Transverse colon (tissue), 4 donors: ENCODE measurements around the gene OBI1.

ENCODE experiments used
- POLR2AphosphoS5 ChIP-seq, 3 donors: sonication (generic); formaldehyde crosslinking; IDR thresholded peaks; one replicate each; pipeline ENCODE4 v1.6.1; 2016; ENCODE audit warnings: antibody characterized with exemption in 3 of 3
- TF ChIP-seq, protein P1 (sequence below), 5 experiments: fragments of 200-600 bp in 3 of 5; fragments of 450-650 bp in 2 of 5; sonication (generic) in 3 of 5; IDR thresholded peaks; 1 replicate in 2 of 5; 2 replicates in 3 of 5; pipeline ENCODE4 v1.5.1; 2016 to 2017; ENCODE audit warnings: antibody characterized with exemption in 5 of 5, inconsistent platforms in 3 of 5, mild to moderate bottlenecking in 2 of 5, moderate library complexity in 1 of 5

DNA sequence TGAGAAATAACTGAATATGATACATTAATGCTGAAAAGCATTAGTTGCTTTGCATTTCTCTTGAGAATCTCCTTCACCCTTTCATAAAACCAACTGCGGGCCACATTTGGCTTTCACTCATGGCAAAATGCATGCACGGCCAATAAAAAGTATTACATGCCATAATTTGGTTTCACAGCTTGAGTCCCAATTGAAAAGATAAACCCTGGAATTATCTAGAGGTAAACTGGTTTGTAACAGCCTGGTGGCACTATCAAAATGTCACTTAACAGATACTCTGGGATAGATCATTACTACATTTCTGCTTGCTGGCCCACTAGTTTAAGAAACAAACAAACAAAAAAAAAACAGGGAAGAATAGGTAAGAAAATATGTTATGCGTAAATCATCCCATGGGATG, 3.9 kb downstream of the OBI1 start:
- no peak for TF ChIP-seq POLR2AphosphoS5 (IDR thresholded peaks at IDR 0.05)
- TF ChIP-seq, protein P1, sequence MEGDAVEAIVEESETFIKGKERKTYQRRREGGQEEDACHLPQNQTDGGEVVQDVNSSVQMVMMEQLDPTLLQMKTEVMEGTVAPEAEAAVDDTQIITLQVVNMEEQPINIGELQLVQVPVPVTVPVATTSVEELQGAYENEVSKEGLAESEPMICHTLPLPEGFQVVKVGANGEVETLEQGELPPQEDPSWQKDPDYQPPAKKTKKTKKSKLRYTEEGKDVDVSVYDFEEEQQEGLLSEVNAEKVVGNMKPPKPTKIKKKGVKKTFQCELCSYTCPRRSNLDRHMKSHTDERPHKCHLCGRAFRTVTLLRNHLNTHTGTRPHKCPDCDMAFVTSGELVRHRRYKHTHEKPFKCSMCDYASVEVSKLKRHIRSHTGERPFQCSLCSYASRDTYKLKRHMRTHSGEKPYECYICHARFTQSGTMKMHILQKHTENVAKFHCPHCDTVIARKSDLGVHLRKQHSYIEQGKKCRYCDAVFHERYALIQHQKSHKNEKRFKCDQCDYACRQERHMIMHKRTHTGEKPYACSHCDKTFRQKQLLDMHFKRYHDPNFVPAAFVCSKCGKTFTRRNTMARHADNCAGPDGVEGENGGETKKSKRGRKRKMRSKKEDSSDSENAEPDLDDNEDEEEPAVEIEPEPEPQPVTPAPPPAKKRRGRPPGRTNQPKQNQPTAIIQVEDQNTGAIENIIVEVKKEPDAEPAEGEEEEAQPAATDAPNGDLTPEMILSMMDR (IDR thresholded peaks at IDR 0.05) = no peak
